Right cardiac atrium (tissue), 5 donors: ENCODE measurements around the gene SPCS1. TPM values are rescaled to one million over a fixed set of nuclear protein-coding genes. Genes with fewer than 3 reads are reported as not detected.
"Not testable (repeated sequence)": the region's sequence is repeated elsewhere in the genome, so short reads cannot be mapped to it uniquely, and the experiment has no call there.

Experiments used
- ATAC-seq, 2 donors: fragments of 200-7000 bp; cut with Tn5 transposase; one replicate each; pipeline versions ENCODE4 v1.8.0 to v1.9.1; 2020; ENCODE audit warnings: moderate library complexity in 2 of 2, mild to moderate bottlenecking in 1 of 2
- DNase-seq, 3 donors: peaks; one replicate each; pipeline ENCODE4 v3.0.0-alpha.2; 2020
- H3K27ac ChIP-seq: one replicate; pipeline ENCODE4 v1.5.1; 2013; ENCODE audit warnings: mild to moderate bottlenecking, low read length, control low read depth, moderate library complexity
- H3K27me3 ChIP-seq: one replicate; pipeline ENCODE4 v1.6.1; 2013; ENCODE audit not compliant: control insufficient read depth, insufficient read depth
- H3K4me1 ChIP-seq: one replicate; pipeline ENCODE4 v1.6.1; 2013; ENCODE audit warnings: low read length; ENCODE audit not compliant: control insufficient read depth, insufficient read depth
- H3K4me3 ChIP-seq: one replicate; pipeline ENCODE4 v1.5.1; 2013; ENCODE audit warnings: low read length, control low read depth
- H3K9me3 ChIP-seq: one replicate; pipeline ENCODE4 v1.6.1; 2013; ENCODE audit warnings: low read length; ENCODE audit not compliant: control insufficient read depth
- WGBS: extraction: QIAGEN DNeasy Blood & Tissue Kit; methylation state at CpG from one replicate; pipeline ENCODE4 v1.1.7; 2013; 5-methylcytosine and 5-hydroxymethylcytosine counted together
- intact Hi-C, 4 donors: fragments of 100-400 bp; cut with DNase I; formaldehyde crosslinking; loops; one replicate each; pipeline versions ENCODE4 v1.11.0 to v1.14.0; 2022 to 2023
- long read RNA-seq, 4 donors: library from polyadenylated mRNA; unstranded; transcript quantifications; one replicate each; pipeline ENCODE4 v2.0.0, GENCODE V29; 2020 to 2021
- polyA plus RNA-seq: library from polyadenylated mRNA; stranded (reverse); fragments of 200-250 nt; gene quantifications from one replicate; pipeline ENCODE4 v1.2.3, GENCODE V29; 2013
- total RNA-seq, 4 donors: library from RNA; stranded (reverse); fragmentation: NEBNext Ultra II Directional; extraction: Animal tissue kit (Norgen Biotek cat#: 25700); gene quantifications; one replicate each; pipeline ENCODE4 v1.2.1, GENCODE V29; 2021
- donor health status: healthy with polysubstance abuse.
- donor health status: DM: no; HTN: yes; CAD: no.
- donor health status: DM: no; HTN: no; CAD: no.
- donor health status: DM: no; HTN: yes; CAD: no; lungs with severe emphysema.
- donor health status: DM: yes; HTN: yes; CAD: no.

The SPCS1 gene
- total RNA-seq, result 10 to 100 TPM; 78.9 to 81.8 (median 79.9) TPM
- 132 TPM for polyA plus RNA-seq
- long read RNA-seq, donor 1, full-length matches to known transcripts, result 84 of 91 reads
- long read RNA-seq, donor 1, partial matches to known transcripts, result 1 of 91 reads
- long read RNA-seq, donor 1, other reads (novel, unspliced or antisense), result 6 of 91 reads
- long read RNA-seq, donor 2, full-length matches to known transcripts, result 58 of 69 reads
- long read RNA-seq, donor 2, partial matches to known transcripts, result 4 of 69 reads
- long read RNA-seq, donor 2, other reads (novel, unspliced or antisense), result 7 of 69 reads
- long read RNA-seq, donor 3, full-length matches to known transcripts, result 109 of 117 reads
- long read RNA-seq, donor 3, partial matches to known transcripts, result 0 of 117 reads
- long read RNA-seq, donor 3, other reads (novel, unspliced or antisense), result 8 of 117 reads
- long read RNA-seq, donor 4, full-length matches to known transcripts, result 46 of 48 reads
- long read RNA-seq, donor 4, partial matches to known transcripts, result 0 of 48 reads
- long read RNA-seq, donor 4, other reads (novel, unspliced or antisense), result 2 of 48 reads

DNA sequence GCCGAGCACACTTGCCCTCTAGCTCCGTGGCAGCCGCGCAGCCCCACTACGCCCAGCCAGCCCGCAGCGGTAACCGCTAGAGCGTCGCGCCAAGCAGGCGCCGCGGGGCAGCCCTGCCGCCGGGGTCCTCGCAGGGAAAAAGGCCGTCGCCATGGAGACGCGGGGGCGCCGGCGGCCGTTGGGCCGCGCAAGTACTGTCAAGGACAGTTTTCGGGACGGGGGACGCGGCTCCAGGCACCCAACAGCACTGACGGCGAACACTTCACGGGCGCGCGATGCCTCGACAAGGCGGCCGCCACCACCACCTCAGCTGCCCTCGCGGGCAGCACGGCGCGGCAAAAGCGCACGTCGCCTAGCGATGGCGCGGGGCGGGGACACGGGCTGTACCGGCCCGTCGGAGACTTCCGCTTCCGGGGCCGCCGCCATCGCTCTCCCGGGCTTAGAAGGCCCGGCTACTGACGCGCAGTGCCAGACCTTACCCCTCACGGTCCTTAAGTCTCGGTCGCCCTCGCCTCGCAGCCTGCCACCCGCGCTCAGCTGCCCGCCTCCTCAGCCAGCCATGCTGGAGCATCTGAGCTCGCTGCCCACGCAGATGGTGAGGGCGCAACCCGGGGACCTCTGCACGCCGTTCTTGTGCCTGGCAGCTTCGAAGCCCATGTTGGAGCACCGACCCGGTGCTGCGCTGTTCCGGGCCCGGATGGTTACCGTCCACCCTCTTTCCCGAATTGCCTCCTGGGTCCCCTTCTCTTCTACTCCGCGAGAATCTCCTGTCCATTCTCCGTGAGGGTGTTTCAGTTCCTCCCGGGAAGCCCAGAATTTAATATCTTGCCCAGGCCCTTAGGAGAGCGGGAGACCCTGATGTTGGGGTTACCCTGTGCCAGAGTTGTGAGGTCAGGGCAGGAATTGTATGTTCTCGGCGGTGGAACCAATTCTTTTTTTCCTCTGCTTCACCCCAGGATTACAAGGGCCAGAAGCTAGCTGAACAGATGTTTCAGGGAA lies at the start of gene SPCS1, which contains the start of gene GLT8D1:
Gene SPCS1, plus strand, starts transcription at position 419 of the 999 bp plus-strand sequence. Its CDS starts 141 bp downstream, at position 560.
Gene GLT8D1, minus strand, starts transcription at position 104 of the 999 bp plus-strand sequence. CDS start 5,331 bp downstream, outside the sequence.
- intact Hi-C loops, result no loop called here
- Histone ChIP-seq H3K27me3 (no peaks in the 10 kb centered on the region), H3K9me3 (no peaks in the 10 kb centered on the region), H3K27ac (peak within 1 kb of the TSS; percentile 80), H3K4me1 (peaks cover 2% of the 10 kb centered on the region), H3K4me3 (peak within 1 kb of the TSS; percentile 58)
- DNase-seq (peak; percentile 88 to 95 (median 94)), ATAC-seq (peak; percentile 96 to 97)
- under 1% methylated on average over 94 of the region's 94 CpGs for WGBS

GRCh38 chr3:52660046-52660445 lies 45.9 kb upstream of the SPCS1 start:
- intact Hi-C loops, result no loop called here
- Histone ChIP-seq H3K4me3 (no peak overlapping the region), H3K9me3 (no peaks in the 10 kb centered on the region), H3K27ac (no peak overlapping the region), H3K4me1 (no peaks in the 10 kb centered on the region), H3K27me3 (no peaks in the 10 kb centered on the region)
- 58% methylated on average over 3 of the region's 3 CpGs for WGBS
- ATAC-seq, result no peak
- no peak for DNase-seq

DNA sequence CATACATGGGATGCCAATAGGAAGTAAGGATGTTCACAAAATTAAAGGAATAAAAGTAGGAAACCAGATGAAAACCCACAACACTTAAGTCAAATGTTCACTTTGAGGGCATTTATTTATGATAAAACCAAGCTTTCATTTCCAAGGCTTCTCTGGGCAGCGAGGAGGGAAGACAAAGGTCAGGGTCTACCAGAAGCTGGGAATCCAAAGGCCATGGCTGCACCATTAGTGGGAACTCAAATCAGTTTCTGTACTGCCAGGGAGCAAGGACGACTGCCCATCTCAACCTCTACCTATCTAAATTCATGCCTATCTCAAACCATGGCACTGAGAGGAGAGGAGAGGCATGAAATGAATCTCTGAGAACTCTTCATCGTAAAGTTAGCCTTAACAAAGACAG lies 42.8 kb upstream of the SPCS1 start:
- H3K4me3 ChIP-seq, result no peak overlapping the region
- DNase-seq (no peak), ATAC-seq (no peak)
- H3K9me3 ChIP-seq, result no peaks in the 10 kb centered on the region
- 91% methylated on average over 3 of the region's 3 CpGs for WGBS
- H3K27me3 ChIP-seq, result no peaks in the 10 kb centered on the region
- intact Hi-C loops, result no loop called here
- H3K27ac ChIP-seq, result no peak overlapping the region
- H3K4me1 ChIP-seq, result no peaks in the 10 kb centered on the region

GRCh38 chr3:52670621-52671521 lies 35.0 kb upstream of the SPCS1 start:
- Histone ChIP-seq H3K4me1 (peaks cover 6% of the 10 kb centered on the region), H3K27me3 (no peaks in the 10 kb centered on the region), H3K9me3 (no peaks in the 10 kb centered on the region), H3K27ac (peak overlapping the region; percentile 83), H3K4me3 (no peak overlapping the region)
- WGBS, result 70% methylated on average over 9 of the region's 9 CpGs
- intact Hi-C loops, result loop anchor here in 1 of 4 donors (10.0 kb wide), 1 partner anchor 246 kb away; no protein-coding TSS in a partner anchor
- DNase-seq, result no peak
- peak; percentile 84 to 95 for ATAC-seq

DNA sequence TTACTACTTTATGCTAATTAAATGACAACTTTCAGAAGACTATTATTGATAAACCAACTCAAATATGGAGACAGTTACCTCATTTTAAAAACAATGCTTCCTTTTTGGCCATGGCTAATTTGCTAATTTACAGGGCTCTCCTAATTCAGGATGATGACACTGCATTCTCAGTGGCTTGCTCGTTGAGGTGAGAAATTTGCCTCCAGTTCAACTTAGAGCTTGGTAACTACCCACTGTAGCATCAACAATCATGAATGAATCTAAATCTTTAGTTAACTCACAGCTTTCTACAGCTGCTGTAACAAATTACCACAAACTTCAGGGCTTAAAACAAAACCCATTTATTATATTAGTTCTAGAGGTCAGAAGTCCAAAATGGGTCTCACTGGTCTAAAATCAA lies 34.2 kb upstream of the SPCS1 start:
- no peak for ATAC-seq
- H3K27ac ChIP-seq, result no peak overlapping the region
- no peaks in the 10 kb centered on the region for H3K9me3 ChIP-seq
- intact Hi-C loops, result loop anchor here in 1 of 4 donors (10.0 kb wide), 1 partner anchor 247 kb away; no protein-coding TSS in a partner anchor
- 49% methylated on average over 1 of the region's 1 CpG for WGBS
- no peak for DNase-seq
- no peaks in the 10 kb centered on the region for H3K27me3 ChIP-seq
- H3K4me1 ChIP-seq, result peaks cover 6% of the 10 kb centered on the region
- no peak overlapping the region for H3K4me3 ChIP-seq

DNA sequence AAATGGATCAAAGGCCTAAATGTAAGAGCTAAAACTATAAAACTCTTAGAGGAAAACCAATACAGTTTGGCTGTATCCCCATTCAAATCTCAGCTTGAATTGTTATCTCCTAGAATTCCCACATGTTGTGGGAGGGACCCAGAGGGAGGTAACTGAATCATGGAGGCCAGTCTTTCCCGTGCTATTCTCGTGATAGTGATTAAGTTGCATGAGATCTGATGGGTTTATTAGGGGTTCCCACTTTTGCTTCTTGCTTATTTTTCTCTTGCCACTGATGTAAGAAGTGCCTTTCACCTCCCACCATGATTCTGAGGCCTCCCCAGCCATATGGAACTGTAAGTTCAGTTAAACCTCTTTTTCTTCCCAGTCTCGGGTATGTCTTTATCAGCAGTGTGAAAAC lies 29.7 kb upstream of the SPCS1 start:
- WGBS, result 53% methylated on average over 3 of the region's 3 CpGs
- H3K4me1 ChIP-seq, H3K27ac ChIP-seq, ATAC-seq, DNase-seq, H3K4me3 ChIP-seq, H3K27me3 ChIP-seq, H3K9me3 ChIP-seq: not testable (repeated sequence)
- intact Hi-C loops, result loop anchor here in 1 of 4 donors (10.0 kb wide), 1 partner anchor 251 kb away; no protein-coding TSS in a partner anchor

- intact Hi-C loops, result loop anchor here in 1 of 4 donors (10.0 kb wide), 1 partner anchor 254 kb away; no protein-coding TSS in a partner anchor
- DNase-seq, result no peak
- WGBS, result 96% methylated on average over 6 of the region's 6 CpGs
- Histone ChIP-seq H3K9me3 (no peaks in the 10 kb centered on the region), H3K4me1 (peaks cover 2% of the 10 kb centered on the region), H3K27ac (no peak overlapping the region), H3K27me3 (no peaks in the 10 kb centered on the region), H3K4me3 (no peak overlapping the region)
- no peak for ATAC-seq
Observed at GRCh38 chr3:52678265-52679198, 27.4 kb upstream of the SPCS1 start.

- 87% methylated on average over 3 of the region's 3 CpGs for WGBS
- intact Hi-C loops, result loop anchor here in 1 of 4 donors (10.0 kb wide), 1 partner anchor 254 kb away; no protein-coding TSS in a partner anchor
- peaks cover 2% of the 10 kb centered on the region for H3K4me1 ChIP-seq
- no peaks in the 10 kb centered on the region for H3K9me3 ChIP-seq
- H3K4me3 ChIP-seq, result no peak overlapping the region
- no peaks in the 10 kb centered on the region for H3K27me3 ChIP-seq
- no peak for ATAC-seq
- DNase-seq, result no peak
- H3K27ac ChIP-seq, result no peak overlapping the region
Observed at GRCh38 chr3:52679199-52679538, 26.7 kb upstream of the SPCS1 start.

GRCh38 chr3:52679811-52680210 lies 26.1 kb upstream of the SPCS1 start:
- Histone ChIP-seq H3K4me3 (no peak overlapping the region), H3K9me3 (no peaks in the 10 kb centered on the region), H3K27me3 (no peaks in the 10 kb centered on the region), H3K27ac (no peak overlapping the region), H3K4me1 (peaks cover 2% of the 10 kb centered on the region)
- WGBS, result 45% methylated on average over 1 of the region's 1 CpG
- intact Hi-C loops, result loop anchor here in 1 of 4 donors (10.0 kb wide), 1 partner anchor 255 kb away; no protein-coding TSS in a partner anchor
- no peak for ATAC-seq
- no peak for DNase-seq
